ENCODE results near the gene FGD5.

The FGD5 gene

DNA sequence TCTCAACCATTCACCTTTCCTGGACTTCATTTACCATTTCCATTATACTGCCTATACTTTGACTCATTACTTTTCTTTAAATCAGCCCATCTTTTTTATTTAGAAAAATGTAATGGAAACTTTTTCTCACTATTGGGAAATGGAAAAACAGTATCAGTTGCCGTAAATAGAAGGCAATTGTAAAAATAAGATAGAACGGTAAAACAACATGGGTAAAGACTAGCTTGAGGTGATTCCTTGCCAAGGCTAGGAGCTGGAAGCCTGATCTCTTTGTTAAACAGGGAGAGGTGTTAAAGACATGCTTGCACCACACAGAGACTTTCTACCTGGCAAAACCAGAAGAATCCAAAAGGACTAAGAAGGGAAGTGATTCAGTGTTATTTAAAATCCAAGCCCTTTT lies 5.9 kb downstream of the FGD5 start:
- DNase-seq (ENCODE audit: low spot score): no peak

DNA sequence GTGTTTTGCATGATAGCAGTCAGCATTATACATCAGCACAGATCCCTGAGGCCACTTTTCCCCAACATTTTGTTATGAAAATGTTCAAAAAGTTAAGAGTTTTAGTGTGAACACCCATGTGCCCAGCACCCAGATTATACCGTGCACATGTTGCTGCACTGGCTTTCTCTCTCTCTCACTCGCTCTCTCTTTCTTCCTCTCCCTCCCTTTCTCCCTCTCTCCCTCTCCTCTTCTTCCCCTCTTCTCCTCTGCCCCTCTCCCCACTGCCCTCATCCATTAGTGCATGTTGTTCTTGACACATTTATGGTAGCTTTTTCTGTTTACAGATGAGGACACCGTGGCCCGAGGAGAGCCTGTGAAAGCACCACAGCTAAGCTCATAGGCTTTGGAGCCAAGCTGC lies 7.3 kb downstream of the FGD5 start:
- no peak for DNase-seq (ENCODE audit: low spot score)

DNA sequence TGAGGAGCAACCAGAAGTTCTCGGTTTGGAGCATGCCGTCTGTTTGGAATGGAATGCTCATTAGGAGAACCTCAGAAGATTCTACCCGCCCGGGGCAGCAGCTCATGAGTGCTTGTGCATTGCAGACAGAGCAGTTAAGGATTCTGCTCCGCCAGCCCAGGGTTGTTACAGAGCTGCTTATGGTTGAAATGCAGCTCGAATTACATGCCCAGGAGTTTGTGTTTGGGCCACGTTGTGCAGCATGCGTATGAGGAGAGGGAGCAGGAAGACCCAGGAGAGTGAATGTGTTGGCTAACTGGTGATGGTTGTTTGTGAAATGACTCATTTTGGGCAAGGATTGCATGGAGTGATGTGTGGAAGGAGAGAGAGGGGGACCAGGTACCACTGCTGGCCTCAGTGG lies 9.0 kb downstream of the FGD5 start:
- no peak for DNase-seq (ENCODE audit: low spot score)

DNA sequence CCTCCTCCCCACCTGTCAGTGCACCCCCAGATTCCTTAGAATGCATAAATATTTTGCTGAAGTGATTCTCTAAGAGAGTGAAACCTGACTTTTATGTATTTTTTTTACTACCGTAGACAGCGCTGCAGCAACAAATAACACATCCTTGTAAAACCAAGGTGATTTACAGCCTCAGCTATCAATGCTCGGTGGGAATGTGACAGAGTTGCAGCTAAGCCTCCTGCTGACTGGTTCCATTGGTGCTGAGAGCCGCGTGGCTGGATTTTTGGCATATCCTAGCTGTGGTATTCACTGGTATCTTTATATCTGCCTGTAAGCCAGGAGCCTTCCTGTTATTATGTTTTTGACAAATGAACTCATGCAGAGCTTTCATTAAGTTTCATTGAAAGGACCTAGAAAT lies 11.0 kb downstream of the FGD5 start:
- no peak for DNase-seq (ENCODE audit: low spot score)

DNA sequence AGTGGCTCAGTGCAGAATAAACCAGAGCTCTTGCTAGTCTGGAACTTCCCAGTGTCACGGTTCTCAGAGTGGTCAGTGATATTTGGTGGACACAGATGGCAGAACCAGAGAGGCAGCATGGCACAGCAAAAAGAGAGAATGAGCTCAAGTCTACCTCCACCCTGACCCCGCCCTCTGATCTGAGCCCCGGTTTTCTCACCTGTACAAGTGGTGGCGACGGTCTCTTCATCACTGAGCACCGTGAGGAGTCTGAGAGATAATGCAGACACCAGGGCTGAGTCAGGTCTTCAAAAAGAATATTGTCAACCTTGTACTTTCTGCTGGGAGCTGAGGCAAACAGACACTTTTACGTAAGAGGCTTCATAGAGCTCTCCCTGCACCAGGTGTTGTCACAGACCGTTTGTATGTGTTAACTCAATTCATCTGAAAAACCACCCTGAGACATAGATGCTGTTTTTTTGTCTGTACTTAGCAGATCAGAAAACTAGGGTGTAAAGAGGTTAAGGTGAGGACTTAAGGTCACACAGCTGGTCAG lies 13.2 kb downstream of the FGD5 start:
- DNase-seq (ENCODE audit: low spot score): no peak

DNA sequence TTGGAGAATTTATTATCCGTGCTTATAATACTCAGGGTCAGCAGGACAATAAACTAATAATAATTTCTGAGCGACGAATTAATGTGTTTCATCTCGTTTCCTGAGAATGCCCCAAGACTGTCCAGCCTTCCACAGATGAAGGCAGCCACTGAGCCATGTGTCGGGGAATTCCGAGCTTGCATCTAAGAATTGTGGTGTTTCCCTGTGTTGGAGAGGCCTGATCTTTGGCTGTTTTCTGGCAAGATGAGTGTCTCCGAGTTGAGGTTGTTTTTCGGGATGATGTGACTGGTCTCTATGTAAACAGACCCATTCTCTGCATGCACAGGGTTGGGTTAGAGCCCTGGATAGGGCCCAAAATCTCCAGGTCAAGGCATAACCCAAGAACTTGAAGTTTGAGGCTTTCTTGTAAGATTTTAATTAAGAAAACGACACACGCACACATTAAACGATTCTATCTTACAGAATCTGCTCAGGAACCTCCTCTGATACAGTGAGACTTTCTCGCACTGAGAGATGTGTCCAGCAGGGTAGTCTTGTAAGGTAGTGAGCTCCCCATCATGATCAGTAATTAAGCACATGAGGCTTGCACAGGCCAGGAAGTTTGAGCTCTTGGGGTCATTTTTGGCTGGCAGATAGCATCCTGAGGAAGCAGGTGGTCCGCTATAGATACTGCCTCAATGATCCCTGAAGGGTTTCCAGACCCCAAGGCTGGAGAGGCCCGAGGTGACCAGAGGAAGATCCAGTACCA lies 14.4 kb downstream of the FGD5 start:
- no peak for DNase-seq (ENCODE audit: low spot score)

DNA sequence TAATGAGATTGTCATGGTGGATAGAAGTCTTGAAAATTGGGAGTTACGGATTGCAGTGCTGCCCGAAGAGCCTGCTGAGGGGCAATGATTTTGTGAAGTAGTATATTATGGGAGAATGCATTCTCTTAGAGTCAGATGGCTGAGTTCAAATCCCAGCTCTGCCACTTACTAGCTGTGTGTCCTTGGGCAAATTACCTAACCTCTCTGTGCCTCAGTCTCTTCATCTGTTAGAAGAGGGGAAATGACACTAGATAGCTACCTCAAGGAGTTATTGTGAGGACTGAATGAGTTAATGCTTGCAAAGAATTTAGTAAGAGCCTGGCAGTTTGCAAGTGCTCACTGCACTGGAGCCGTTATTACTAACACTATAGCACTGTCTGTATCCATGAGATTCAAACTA lies 15.4 kb downstream of the FGD5 start:
- DNase-seq (ENCODE audit: low spot score): no peak

DNA sequence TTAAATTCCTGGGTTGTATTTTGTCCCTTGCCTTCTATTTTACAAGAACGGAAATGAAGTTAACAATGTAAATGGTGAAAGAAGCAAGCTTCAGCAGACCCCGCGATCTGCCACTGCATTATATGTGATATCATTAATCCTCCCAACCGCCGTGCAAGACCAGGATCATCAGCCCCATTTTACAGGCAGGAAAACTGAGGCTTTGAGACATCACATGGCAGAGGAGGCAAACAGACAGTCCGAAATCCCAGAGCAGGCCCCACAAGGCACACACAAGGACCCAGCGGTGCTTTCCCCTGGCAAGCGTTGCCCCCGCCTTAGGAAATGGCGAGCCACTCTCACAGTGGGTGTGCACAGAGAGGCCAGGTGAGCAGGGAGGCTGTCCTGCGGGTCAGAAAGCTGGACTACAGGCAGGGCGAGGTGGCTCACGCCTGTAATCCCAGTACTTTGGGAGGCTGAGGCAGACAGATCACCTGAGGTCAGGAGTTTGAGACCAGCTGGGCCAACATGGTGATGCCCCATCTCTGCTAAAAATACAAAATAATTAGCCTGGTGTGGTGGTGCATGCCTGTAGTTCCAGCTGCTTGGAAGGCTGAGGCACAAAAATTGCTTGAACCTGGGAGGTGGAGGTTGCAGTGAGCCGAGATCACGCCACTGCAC lies 16.2 kb downstream of the FGD5 start:
- no peak for DNase-seq (ENCODE audit: low spot score)

DNA sequence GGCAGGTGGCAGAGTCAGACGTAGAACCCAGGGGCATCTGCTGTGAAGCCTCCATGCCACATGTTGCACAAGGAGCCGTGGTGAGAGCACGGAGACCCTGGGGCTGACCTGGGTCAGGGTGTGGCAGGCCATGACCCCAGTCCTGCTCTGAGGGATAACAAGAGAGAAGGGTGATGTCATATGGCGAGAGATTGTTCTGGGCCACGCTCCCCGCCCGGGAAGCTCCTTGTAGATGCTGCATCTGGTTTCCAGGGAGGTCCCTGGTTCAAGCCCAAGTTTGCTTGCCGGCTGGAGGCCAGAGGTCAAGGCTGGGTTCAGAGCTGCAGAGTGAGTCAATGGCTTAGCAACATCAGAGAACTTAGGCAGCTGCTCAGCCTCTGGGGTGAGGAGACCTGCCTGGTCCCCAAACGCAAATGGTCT lies 17.3 kb downstream of the FGD5 start:
- DNase-seq (ENCODE audit: low spot score): no peak

DNA sequence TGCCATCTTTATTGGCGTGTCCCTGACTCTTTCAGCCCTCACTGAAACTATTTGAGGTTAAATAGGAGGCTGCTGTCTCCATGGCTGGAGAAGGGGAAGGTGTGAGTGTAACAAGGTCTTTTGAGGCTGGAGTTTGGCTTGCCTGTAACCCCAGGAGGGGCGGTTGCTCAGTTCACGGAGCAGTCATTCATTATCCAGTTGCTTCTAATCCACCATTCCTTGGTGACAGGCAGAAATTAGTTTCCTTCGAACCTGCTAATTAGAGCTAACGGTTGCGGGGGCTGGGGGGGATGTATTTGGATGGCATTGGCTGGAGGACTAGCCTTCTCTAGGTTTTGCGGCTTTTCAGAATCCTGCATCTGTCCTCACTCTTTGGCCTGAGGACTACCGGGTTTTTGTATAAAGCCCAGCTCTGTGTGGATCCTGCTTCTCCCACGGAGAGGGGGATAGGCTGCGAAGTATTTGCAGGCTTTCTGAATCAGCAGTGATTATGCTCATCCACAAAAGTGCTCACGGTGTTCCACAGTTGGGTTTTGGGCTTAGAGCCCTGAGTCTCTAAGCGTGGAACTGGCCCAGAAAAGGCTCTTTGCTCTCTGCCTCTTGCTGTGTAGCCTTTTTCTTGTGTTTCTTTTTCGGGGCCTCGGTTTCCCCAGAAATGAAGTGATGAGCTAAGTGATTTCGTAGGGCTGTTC lies 18.6 kb downstream of the FGD5 start:
- DNase-seq (ENCODE audit: low spot score): no peak

DNA sequence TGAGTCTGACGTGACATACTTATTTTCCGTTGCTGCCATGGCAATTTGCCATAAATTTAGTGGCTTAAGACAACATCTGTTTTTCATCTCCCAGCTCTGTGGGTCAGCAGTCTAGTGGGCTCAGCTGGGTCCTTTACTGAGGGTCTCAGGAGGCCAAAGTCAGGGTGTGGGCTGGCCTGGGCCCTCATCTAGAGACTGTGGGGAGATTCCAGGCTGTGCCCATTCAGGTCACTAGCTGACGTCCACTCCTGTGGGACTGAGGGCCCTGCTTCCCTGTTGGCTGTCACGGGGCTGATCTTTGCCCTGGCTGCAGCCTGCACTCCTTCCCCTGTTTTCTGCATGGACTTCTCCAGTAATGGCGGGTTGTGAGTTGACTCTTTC lies 19.1 kb downstream of the FGD5 start:
- no peak for DNase-seq (ENCODE audit: low spot score)

DNA sequence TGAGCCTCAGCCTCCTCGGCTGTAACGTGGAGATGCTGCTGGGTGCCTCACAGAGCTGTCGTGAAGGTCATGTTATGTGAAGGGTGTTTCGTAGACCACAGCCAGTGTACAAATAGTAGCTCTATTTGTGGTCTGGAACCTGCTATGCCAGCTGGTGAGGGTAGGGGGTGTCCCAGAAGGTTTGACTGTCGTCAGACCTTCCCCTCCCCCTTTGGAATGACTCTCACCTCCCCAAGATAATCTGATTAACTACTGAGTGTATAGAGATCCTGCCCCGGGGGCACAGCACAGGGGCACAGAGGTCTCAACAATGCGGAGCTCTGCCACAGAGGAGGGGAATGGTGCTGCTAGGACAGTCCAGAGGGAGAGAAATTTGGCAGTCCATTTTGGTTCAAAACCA lies 20.5 kb downstream of the FGD5 start:
- DNase-seq (ENCODE audit: low spot score): no peak

DNA sequence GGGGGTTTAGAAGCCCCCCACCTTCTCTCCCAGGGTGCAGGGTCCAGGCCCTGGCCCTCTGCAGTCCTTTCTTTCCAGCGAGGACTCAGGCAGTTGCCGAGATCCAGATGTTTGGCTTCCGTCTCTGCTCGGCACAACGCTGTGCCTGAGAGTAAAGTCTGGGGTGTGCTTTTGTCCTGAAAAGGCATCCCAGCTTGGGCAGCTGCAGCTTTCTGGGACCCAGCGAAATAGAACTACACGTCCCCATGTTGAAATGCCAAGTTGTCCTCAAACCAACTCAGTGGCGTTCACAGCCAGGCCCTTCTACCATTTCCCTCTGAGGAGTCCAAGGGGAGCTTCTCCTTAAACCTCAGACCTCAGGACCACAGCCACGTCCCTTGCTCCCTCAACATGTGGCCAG lies 23.1 kb downstream of the FGD5 start:
- DNase-seq (ENCODE audit: low spot score): no peak

DNA sequence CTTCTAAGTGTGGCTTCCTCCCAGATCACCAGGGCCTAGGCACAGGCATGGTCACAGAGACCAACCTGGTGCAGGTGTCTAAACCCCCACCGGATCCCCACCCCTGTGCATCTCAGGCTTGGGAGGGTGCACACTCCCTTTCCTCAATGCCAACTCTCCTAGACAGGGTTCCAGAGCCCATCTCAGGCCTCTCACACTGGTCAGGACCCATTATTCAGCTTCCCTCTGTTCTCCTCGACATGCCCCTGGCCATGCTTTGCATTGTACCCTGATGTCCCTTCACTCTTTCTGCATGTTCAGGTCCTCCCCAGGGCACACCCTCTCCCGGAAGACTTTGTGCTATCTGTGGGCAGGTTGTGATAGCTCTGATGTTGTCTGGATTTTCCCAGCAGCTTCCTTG lies 23.5 kb downstream of the FGD5 start:
- no peak for DNase-seq (ENCODE audit: low spot score)

DNA sequence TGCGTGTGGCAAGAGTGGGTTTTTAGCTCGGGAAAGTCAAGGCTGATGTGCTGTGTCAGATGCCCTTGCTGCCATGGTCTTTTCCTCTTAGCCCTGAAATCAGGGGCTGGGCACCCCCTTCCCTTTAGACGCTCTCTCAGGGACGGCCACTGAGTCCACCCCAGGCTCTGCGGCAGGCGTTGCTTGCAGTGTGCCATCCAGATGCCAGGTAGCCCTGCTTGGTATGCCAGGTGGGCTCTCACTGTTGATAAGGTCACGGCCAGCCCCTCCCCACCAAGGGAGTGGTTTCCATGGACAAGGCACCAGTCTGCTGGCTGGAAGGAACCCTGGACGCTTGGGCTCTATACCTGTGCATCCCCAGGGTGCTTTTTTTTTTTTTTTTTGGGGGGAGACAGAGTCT lies 24.6 kb downstream of the FGD5 start:
- DNase-seq (ENCODE audit: low spot score): no peak

DNA sequence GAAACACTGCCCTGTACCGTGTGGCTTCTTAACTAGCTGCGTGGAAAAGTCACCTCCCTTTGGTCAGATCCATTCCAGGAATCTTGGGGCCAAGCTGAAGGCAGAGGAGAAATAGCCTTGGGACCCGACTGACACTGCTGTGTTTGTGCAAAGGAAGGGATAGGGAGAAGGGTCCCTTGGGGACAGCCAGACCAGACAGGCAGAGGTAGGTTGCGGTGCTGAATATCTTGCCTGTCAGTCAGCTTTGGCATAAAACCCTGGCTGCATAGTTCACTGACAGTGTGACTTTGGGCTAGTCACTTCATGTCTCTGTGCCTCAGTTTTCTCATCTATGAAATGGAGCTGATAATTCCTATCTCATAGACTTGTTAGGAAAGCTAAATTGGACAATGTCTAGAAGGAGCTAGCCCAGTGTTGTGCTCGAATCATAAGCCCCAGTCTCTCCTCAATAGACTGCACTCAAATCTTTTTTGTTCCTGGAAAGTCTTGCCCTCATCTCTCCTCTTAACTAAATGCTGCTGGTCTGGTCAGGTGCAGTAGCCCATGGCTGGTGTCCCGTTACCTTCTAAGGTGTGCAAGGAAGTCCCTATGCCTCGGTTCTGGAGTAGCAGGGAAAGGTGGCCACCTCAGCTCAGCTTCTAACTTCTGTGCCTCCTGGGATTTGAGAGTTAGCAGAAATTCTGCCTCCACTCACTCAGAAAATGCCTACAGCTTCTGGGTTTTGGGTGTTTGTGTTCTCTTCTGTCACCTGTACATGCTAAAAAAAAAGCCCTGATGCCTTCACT lies 25.8 kb downstream of the FGD5 start:
- DNase-seq (ENCODE audit: low spot score): no peak

DNA sequence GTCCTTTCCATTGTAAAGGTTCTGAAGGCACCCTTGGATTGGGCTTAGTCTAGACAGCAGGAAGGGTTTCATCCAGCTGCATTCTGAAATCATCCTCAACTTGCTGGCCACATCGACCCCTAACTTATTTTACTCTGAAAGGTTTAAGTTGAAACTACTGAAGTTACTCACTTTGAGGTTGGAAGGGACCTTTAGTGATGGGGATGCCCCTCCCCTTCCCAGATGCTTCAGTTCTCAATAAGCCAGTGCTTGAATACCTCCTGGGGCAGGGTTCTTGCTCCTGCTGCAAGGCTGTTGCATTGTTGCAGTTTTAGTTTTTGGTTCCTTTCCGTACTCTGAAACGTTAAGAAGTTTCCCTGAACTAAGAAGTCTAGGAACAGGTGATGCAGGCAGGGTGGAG lies 26.4 kb downstream of the FGD5 start:
- DNase-seq (ENCODE audit: low spot score): no peak

DNA sequence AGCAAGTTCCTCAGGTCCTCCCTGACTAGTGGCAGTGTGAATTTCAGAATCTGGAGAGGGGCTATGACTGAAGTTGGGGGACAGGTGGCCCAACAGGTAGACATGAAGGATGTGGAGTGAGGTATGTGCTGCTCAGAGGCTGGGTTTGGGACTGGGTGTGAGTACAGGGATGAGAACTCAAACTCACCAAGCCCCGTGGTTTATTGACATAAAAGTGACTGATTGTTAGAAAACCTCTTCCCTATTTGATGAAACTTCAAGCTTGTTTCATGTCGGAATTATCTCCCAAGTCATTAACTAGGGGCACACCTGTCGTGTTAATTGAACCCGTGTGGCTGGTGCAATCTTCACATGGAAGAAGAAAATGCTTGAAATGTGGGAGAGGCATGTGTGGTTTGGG lies 27.1 kb downstream of the FGD5 start:
- DNase-seq (ENCODE audit: low spot score): no peak

DNA sequence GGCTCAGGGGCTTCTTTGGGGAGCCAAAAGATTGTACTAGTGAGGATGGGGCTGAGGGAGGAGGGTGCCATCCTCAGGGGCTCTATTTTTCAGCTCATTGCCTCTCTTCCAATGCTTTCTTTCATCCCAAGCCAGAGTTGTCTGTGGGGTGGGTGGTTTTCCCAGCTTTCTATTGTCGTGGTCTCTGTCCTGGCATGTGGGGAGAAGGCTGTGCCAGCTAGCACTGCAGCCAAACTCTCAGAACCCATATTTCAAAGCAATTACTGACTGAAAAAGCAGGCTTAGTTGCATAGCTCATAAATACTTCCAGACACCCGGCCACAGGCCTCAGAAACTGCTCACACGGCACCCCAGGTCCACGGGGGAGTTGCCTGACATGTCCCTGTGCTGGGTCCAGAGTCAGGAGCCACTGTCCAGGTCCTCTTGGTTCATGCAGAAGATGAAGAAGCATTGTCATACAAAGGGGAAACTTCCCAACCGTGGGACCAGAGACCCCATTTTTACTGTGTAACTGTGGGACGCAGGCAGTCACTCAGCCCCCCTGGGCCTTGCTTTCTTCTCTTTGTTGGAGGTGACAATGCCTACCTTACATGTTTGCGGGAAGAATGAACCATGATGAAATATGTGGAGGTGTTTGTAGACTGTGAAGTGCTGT lies 27.6 kb downstream of the FGD5 start:
- no peak for DNase-seq (ENCODE audit: low spot score)

DNA sequence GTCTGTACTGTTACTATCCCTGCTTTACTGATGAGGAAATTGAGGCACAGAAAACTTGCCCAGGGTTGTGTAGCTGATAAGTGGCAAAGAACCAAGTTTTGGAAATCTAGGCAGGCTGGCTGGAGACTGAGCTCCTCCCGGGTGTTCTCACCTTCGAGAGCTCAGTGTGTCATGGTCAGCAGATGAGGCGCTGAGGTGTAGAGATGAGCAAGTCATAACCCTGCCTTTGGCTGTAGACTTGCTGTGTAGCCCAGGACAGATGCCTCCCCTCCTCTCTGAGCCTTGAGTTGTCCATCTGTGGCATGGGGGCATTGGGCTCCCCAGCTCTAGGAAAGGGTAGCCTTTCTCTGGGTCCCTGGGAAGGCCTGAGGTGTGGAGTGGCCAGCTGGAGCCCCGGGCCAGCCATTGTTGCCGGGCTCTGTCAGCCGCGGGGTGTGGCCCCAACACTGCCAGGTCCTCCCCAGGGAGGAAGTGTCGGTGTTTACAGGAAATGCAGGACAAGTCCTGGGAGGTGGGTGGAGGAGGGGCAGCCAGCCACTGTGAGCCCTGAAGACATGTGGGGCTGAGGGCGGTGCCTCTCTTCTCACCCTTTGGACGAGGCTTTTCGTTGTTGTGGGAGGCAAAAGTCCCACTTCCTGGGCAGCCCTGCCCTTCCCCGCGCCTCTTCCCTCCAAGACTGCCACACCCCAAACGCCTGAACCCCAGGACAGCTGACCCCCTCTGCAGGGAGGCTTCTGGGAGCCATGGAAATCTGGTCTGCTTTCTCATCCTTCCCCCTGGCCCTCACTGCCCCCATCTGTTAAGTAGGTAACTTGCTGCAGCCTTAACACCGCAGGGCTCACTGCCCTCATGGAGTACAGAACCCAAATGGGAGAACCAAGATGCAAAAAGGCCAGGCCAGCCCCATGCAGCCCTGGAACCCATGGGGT lies 29.1 kb downstream of the FGD5 start:
- no peak for DNase-seq (ENCODE audit: low spot score)

DNA sequence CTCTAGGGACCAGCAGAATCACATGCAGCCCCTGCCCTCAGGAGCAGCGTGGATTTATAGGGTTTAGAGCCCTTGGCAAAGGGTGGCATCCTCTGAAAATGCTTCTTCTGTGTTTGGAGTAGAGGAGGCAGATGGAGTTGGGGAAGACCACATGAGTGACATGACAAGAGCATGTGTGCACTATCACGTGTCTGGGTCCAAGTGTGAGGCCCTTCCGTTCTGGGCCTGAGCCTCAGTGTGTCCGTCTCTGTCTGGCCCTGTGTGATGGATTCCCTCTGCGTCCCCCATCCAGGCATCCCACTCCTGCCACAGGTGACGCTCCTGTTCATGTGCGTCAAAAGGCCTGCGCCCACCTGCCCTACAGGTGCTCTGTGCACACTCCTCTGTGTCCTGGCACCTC lies 30.1 kb downstream of the FGD5 start:
- DNase-seq (ENCODE audit: low spot score): no peak

All from RKO (cell line).